ENCODE results near the gene BIK.
A peak's percentile ranks its signal among the peaks of the same experiment; 100 is the strongest.
"Not testable (repeated sequence)": the region's sequence is repeated elsewhere in the genome, so short reads cannot be mapped to it uniquely, and the experiment has no call there.

The BIK gene

DNA sequence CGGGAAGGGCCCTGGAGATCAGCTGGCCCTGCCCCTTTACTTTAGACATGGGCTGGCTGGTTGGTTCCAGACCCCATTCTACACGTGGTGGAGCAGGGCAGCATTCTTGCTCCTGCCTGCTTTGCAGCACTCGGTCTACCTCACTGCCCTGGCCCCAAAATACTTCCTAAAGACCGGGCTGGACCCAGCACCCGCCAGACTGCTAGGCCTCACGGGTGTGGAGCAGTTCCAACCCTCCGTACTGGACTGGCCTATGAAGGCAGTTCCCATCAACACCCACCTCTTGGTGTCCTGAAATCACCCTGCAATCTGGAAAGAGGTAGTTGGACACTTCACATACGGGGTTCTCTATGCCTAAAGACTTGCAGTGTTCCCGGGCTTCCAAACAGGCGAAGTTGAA lies 26.3 kb downstream of the BIK start:
- ATAC-seq: no peak

DNA sequence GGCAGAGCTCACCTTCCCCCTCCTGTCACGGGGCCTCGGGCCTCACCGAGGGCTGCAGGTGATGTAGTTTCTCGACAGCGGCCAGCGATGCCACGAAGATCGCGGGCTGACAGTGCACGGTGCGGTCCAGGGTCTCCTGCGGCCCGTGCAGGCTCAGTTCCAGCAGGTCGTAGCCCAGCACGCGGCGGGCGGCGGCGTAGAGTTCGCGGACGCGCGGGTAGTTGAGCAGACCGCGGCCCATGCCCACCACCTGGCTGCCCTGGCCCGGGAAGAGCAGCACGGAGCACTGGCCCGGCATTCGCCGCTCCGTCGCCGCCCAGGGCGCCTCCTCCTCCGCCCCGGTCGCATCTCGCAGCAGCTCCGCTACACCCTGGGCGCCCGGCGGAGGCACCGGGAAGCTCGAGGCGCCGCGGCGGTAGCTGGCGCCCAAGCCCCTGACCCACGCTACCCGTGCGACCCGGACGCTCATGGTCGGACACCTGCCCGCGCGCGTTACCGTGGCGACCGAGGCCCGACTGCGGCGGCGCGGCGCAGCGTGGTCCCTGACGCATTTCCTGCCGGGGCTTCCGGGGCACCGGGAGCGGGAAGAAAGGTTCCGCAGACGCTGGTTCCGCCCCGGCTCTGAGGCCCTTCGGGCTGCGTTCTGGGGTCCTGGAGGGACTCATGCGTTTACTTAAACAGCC lies 32.5 kb downstream of the BIK start, which contains the start of gene MCAT:
MCAT (minus strand) TSS at position 519 of the 683 bp plus-strand sequence; CDS start at position 469, 50 bp downstream.
- peak; percentile 92 to 96 for ATAC-seq

DNA sequence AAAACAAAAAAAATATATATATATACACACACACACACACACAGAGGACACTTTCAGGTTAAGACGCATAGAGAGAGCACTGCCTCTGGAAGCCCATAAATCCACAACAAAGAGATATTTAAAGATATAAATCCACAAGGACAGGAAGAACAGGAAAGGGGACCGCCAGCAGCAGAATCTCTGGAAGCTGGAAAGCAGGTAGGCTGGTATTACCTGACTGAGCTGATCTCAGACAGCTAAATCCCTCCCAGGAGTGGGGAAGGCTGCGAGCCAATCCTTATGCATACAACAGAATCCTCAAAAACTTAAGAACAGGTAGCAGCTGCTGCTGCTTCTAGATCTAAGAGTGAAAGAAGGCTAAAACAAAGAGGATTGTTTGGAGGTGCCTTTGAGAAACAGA lies 34.4 kb downstream of the BIK start:
- no peak for ATAC-seq

DNA sequence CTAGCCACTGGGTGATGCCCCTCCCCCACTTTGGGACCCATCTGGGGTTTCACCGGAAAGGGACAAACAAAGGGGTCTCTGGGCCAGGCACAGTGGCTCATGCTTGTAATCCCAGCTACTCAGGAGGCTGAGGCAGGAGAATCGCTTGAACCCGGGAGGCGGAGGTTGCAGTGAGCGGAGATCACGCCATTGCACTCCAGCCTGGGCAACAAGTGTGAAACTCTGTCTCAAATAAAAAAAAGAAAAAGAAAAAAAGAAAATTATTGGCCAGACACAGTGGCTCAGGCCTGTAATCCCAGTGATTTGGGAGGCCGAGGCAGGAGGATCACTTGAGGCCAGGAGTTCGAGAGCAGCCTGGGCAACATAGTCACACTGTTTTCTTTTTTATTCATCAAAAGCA lies 34.8 kb downstream of the BIK start:
- ATAC-seq: not testable (repeated sequence)

DNA sequence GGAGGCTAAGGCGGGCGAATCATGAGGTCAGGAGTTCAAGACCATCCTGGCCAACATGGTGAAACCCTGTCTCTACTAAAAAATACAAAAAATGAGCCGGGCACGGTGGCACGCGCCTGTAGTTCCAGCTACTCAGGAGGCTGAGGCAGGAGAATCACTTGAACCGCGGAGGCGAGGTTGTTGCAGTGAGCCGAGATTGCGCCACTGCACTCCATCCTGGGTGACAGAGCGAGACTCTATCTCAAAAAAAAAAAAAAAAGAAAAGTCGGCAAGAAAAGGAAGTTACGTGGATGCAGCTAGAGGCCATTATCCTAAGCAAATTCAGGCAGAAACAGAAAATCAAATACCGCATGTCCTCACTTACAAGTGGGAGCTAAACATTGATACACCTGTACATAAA lies 35.8 kb downstream of the BIK start:
- not testable (repeated sequence) for ATAC-seq

DNA sequence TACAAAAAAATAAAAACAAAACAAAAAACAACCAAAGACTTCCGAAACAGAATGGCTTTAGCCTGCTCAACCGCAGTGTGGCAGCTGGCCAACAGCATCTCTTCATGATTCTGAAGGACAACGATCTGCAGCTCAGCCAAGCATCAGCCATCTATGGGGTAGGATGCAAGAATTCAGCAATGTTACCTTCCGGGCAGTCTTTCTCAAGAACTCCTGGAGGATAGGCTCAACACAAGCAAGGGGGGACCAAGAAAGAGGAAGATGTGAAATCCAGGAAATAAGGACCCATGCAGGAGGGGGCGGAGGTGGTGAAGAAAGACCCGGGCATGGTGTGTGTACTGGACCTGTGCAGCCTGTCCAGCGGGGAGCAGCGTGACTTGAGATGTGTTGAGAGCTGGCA lies 37.3 kb downstream of the BIK start:
- ATAC-seq: no peak

DNA sequence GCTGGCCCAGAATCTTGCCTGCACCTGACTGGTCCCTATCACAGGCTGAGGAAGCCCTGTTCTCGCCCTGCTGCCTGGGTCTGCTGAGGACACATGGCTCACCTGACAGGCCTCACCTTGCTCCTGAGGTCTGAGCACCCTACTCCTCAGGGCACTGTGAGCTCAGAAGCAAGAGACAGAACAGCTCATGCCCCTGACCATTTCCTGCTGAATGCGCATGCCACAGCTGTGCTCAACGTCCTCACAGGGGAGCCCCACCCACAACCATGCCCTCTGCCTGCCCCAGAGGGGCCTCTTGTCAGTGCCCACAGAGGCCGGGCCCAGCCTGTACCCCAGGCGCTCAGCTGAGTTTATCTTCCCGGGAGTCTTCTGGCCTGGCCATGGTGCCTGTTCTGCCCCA lies 38.0 kb downstream of the BIK start:
- ATAC-seq: no peak

DNA sequence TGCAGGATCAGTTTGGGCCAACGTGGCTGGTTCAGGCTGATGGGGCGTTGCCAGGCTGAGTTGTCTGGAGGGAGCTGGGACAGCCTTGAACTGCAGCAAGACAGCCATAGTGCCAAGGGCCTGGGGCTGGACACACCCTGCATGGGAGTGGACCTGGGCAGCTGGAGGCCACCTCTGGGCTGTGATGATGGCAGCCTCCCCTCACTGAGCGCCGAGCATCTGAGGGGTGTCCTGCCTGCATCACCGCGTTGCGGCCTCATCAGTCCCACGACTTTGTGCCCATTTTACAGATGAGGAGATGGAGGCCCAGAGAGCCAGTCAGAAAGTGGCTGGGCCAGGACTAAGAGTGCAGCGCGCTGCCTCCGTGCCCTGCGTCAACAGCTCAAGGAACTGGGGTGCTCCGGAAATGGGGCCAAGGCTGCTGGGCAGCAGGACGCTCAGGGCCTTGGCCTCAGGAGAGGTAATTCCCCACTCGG lies 40.2 kb downstream of the BIK start:
- ATAC-seq: no peak

DNA sequence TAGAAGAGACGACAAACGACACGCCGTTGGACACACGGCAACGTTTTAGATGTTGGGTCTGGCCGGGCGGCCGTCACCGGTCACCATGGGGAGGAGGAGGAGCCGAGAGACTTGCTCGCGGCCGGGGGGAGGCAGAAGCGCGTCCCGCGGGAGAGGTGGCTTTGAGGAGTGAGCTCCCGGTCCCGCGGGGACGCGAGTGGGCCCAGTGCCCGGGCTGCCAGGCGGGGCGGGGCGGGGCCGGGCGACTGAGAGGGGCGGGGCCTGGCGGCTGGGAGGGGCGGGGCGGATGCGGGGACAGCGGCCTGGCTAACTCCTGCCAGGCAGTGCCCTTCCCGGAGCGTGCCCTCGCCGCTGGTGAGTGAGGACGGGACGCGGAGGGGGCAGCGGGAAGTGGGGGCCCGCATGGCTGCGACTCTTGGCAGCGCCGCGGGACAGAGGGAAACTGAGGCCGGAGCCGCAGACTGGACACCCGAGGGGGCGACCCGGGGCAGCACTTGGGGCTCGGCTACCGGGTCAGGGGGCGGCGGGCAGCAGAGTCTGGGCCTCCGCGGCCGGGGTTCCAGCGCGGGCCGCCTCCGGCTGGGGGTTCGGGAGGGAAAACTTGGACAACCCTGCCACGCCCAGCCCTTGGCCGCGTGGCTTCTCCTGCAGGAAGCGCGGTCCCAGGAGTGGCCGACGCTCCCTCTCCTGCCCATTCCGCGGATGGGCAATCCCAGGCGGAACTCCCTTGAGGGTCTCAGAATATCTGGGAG lies 40.9 kb downstream of the BIK start, which contains the start of gene TSPO:
TSPO (plus strand) TSS at position 309 of the 752 bp plus-strand sequence. CDS start 7,680 bp downstream, outside the sequence.
- peak; percentile 60 to 63 for ATAC-seq

DNA sequence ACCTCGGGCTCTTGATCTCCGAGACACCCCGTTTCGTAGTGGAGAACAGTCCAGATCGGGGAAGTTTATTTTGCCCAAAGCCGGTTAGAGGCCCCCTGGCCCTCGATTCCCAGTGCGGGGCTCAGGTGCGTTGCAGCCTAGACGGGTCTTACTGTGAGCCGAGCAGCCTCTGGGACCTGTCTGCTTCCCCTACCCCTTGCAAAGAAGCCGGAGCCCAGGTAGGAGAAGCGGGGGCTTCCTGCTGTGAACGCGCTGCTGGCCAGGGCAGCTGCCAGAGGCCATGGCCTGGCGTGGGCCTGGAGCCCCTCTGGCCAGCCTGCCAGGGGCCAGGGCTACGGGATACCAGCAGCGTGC lies 41.4 kb downstream of the BIK start:
- ATAC-seq: peak; percentile 24 to 39

DNA sequence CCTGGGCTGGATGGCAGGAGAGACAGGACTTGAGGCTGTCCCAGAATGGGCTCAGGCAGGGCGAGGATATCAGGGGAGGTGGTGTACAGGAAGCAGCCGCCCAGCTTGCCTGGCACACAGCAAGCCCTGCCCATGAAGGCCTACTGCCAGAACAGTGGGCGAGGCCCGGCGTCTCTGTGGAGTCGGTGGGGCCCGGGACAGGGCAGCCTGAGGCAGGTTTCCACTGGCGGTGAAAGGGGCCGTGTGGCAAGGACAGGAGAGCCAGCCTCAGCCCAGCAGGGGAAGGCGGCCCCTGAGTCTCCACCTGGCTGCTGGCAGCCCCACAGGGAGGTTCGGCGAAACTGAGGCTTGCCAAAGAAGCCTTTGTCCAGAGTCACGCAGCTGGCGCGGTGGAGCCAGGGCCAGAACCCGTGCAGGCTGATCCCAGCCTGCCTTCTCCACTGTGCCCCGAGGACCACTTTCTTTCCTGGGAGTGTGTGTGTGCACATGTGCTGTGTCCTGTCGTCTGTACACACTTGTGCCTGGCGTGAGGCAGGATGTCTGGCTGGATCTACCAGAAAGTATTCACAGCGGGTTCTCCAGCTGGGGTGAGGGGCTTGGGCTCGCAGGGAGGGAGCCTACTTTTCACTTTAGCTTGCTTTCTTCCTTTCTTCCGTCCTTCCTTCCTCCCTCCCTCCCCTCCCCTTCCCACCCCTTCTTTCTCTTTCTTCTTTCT lies 42.0 kb downstream of the BIK start:
- ATAC-seq: peak; percentile 83 to 91

DNA sequence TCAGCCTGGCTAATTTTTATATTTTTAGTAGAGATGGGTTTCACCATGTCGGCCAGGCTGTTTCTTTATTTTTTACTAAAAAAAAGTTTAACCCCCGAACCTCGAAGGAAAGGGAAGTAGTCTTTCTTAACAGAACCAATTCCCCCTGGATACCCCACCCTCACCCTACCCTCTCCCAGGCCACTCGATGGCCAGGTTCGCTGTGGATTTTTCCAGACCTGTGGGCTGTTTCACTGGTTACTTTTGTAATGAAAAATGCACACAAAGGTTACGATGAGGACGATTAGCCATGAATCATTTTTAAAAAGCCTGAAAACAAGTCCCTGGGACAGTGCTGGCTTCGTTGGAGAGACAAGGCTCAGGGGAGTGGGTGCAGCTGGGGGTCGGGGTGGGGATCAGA lies 43.3 kb downstream of the BIK start:
- no peak for ATAC-seq

DNA sequence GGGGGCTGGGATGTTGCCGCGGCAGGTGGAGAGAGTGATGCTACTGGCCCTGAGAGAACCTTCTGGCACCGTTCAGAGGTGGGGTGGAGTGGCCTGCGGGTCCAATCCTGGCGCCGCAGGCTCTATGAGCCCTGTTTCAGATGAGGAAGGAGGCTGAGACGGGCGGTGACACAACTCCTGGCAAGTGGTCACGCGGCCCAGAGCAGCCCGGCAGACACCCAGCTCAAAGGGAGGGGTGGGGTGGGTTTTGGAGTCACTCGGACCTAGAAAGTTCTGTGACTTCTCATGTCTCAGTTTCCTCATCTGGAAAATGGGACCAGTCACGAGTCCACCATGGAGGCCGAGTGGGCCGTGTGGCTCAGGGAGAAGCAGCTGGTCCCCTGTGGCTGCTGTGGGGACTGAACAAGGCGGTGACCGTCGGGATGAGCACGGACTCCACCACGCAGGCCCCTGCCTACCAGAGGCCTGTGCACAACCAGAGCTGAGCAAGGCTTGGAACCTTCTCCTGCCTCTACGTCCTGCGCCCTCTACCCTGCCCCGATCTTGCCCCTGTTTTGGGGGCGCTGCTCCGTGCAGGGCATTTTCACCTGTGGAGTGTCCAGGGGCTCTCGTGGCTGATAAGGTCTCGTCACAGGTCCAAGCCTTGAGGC lies 44.5 kb downstream of the BIK start:
- ATAC-seq: no peak

DNA sequence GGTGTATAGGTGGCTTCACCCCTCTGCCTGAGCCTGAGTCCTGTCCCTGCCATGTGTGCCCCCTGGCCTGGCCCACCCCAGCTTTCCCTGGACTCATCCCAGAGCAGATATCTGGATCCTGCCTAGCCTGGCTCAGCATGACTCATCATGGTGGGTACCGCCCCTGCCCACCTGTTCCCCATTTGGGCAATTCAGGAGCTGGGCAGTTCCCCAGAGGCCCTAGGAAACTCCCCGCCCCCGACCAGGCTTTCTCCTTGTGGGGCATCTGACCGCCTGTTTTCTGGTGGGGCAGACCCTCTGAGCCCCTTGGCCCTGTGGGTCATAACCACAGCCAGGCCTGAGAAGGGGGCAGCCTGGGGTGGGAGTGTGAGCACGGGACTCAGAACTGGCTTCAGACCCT lies 45.2 kb downstream of the BIK start:
- no peak for ATAC-seq

DNA sequence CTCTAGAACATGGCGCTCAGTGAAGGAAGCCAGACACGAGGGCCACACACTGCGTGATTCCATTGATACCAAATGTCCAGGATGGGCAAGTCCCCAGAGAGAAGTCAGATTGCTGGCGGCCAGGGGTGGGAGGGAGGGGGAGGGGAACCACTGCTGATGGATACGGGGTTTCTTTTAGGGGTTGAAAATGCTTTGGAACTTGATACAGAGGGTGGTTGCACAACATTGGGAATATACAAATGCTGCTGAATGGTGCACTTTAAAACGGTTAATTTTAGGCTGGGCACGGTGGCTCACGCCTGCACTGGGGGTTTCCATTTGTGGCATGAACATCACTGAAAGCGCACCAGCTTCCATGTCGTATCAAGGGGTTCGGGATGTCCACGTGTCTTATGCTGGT lies 45.9 kb downstream of the BIK start:
- ATAC-seq: no peak

DNA sequence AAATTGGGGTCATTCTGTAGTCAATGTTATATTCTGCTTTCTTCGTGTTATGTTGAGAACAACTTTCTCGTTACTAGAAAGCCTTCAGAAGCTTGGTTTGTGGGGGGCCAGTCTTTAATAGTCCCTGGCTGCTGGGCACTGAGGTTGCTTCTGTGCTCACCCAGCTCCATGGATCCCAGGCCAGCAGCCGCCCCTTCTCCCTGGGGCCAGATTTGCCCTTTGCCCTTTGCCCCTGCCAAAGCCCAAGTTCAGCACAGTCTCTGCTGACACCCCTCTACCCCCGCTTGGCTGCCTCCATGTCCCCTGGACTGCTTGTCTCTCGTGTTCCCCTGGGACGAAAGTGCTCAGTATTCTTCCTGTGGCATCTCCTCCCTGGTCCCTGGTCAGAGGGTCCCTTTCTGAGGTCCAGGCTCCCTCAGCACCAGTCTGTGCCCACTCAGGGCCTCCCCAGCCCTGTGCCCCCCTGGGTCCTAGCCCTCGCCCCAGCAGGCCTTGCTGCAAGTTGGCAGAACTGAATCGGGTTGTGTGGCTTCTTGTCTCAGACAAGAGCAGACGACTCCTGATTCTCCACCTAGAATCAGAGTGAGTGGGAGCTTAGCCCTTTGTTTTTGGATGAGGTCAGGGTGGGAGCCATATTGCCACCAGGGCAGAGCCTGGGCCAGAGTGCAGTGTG lies 47.5 kb downstream of the BIK start:
- no peak for ATAC-seq

DNA sequence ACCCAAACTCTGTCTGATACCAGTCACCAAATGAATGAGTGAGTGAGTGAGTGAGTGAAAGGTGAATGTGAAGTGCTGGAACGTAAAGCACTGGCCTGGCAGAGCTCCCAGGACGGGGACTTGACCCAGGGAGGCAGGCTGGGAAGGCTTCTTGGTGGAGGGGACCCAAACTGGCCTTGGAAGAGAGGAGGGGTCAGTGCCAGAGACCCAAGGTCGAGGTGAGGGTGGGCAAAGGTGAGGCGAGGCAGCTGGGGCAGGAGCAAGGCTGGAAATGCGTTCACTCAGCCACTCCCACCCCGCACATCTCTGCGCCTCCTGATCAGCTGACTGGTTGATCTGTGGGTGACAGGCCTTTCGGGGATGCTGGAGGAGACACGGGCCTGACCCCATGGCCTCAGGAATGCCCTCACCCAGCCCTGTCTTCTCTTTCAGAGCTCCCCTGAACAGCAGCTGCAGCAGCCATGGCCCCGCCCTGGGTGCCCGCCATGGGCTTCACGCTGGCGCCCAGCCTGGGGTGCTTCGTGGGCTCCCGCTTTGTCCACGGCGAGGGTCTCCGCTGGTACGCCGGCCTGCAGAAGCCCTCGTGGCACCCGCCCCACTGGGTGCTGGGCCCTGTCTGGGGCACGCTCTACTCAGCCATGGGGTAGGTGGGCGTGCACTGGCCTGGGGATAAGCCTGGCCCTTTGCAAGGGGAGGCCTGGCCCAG lies 48.4 kb downstream of the BIK start:
- ATAC-seq: no peak

DNA sequence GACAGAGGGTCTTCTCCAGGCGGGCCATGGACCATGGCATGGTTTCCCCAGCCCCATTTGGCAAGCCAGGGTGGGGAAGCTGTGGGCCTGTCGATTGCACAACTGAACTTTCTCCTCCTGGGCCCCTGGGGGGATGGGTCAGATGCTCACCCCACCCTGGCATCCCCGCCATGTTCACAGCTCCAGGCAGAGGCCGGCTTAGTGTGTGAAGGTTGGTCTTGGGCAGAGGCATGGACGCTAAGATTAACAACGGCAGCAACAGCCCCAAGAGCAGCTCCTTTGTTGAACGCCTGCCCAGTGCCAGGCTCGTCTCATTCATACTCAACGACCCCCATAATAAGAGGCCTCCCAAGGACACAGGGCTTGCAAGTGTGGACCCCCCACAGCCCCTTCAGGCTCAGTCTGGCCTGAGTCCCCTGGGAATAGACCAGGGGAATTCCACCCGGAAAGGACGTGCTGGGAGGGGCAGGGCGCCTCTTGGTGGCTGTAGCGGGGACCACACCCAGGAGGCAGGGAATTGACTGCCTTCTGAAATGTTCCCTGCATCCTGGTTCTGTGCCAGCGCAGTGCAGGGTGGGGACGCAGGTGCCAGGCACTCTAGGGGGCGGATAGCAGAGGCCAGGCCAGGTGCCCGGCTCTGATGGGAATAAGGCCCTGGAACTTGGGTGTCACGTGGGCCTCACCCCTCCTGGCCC lies 49.1 kb downstream of the BIK start:
- ATAC-seq: no peak

DNA sequence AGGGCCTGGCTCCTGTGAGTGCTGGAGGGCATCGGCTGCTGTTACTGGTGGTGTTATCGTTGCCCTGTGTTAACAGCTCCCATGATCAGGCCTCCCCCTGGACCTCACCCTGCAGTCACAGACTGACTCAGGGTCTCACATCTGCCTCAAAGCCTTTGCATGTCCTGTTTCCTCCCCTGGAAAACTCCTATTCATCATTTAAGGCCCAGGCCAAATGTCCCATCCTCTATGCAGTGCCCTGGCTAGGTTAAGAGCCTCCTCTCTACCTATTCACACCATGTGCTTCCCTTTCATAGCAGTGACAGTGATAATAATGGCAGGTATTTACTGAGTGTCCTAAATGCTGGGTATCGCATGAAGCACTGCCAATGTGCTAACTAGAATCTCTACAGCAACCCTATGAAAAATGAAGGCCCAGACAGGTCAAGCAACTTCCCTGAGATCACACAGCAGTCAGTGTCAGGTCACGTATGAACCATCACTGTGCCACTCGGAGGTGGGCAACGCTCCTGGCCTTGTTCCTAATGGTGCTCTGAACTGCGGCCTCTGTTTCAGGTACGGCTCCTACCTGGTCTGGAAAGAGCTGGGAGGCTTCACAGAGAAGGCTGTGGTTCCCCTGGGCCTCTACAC lies 50.1 kb downstream of the BIK start:
- ATAC-seq: no peak

DNA sequence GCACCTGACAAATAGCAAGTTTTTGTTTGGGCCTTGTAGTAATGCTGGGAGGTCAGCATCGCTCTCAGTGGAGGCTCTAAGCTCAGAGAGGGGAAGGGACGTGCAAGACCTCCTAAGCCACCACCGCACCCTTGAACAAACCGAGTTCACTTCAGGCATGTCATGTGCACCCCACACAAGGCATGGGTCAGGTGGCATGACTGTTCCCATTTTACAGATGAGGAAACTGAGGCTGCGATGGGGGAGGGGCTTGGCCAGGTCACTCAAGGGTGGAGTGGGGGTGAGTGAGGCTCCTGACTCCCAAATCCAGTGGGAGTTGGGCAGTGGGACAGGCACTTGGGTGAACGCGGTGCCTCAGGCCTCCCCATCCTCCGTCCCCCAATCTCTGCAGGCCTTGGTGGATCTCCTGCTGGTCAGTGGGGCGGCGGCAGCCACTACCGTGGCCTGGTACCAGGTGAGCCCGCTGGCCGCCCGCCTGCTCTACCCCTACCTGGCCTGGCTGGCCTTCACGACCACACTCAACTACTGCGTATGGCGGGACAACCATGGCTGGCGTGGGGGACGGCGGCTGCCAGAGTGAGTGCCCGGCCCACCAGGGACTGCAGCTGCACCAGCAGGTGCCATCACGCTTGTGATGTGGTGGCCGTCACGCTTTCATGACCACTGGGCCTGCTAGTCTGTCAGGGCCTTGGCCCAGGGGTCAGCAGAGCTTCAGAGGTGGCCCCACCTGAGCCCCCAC lies 52.0 kb downstream of the BIK start:
- ATAC-seq: no peak

Data from activated CD4-positive, CD25-positive, alpha-beta regulatory T cell treated with anti-CD3 and anti-CD28 coated beads, Interleukin-2, amount 50 U/mL, for 24 hours (primary cell).